K562 (cell line): ENCODE results near the gene BMPER.

ENCODE experiments used
- BHLHE40 ChIP-seq: IDR thresholded peaks from 2 replicates; pipeline ENCODE4 v1.6.1; 2011; ENCODE audit warnings: low read length, improper control_type of control experiment
- GATAD2A ChIP-seq: fragments of 450-650 bp; IDR thresholded peaks from 2 replicates; pipeline ENCODE4 v1.6.1; 2017
- SIX5 ChIP-seq, 2 experiments: IDR thresholded peaks; 2 replicates each; pipeline ENCODE4 v1.6.1; 2011; ENCODE audit warnings: low read length in 2 of 2, borderline replicate concordance in 1 of 2, low read depth in 1 of 2, mild to moderate bottlenecking in 1 of 2, moderate library complexity in 1 of 2; ENCODE audit not compliant: insufficient read depth in 1 of 2
- TRIM28 ChIP-seq: fragments of 450-650 bp; IDR thresholded peaks from 2 replicates; pipeline ENCODE4 v1.6.1; 2017

DNA sequence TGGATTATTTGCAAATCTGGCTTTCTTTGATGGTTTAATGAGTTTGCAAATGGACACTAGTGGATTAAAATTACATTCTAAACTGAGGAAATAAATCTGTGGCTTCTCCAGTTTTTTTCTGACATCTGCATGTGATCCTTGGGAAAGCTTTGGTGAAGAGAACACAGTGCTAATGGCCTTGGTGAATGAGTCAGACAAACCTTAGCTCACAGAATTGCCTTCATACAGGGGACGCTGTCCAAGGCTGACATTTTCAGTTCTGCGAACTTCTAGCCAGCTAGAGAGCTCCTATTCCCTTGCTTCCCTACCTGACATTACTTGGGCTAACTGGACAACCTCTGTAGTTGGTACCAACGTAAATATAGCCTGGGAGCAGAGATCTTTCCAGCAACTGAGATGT, 21.2 kb downstream of the BMPER start:
- TF ChIP-seq SIX5 (IDR thresholded peaks at IDR 0.05; ENCODE audit: borderline replicate concordance in 1 of 2, insufficient read depth in 1 of 2, low read depth in 1 of 2, low read length in 2 of 2): no peak
- TF ChIP-seq BHLHE40: no peak
- TF ChIP-seq TRIM28: no peak
- TF ChIP-seq GATAD2A: no peak
